ENCODE data around the gene NDUFA5. TPM values are rescaled to one million over a fixed set of nuclear protein-coding genes. Genes with fewer than 3 reads are reported as not detected.
"Not testable (repeated sequence)": the region's sequence is repeated elsewhere in the genome, so short reads cannot be mapped to it uniquely, and the experiment has no call there.

Gene NDUFA5
- total RNA-seq, 1 donor from 2014 or later, result 56.5 TPM

DNA sequence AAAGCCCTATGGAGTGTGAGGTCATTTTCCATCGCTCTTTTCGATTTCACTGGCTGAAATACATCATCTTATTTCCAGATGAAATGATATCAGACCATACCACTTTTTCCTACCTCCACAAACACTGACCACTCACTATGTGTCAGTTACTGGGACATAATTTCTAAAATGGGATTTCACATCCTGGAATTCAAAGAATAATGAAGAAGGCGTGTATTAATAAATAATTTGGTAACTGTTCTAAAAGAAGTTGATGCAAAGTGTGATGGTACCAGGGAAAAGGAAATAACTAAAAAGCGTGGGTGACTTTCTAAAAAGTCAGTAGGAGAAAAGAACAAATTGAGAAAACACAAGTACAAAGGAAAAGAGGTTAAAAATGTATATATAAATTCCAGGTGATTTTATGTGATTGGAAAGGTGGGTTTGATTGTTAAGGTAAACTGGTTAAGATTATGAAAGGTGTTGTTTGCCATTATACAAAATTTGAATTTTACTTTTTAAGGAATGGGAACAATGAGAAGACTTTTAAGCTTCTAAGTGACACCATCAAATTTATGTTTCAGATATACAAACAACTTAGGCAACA lies 764 bp upstream of the NDUFA5 start:
- Mint-ChIP-seq H3K27ac (ENCODE audit: unreplicated experiment) (no peak overlapping the region), H3K36me3 (ENCODE audit: unreplicated experiment) (no peaks in the 10 kb centered on the region), H3K27me3 (ENCODE audit: unreplicated experiment) (peaks cover 10% of the 10 kb centered on the region), H3K4me1 (ENCODE audit: unreplicated experiment) (peaks cover 5% of the 10 kb centered on the region), H3K9me3 (ENCODE audit: unreplicated experiment) (no peaks in the 10 kb centered on the region), H3K4me3 (ENCODE audit: unreplicated experiment) (no peak overlapping the region)
- DNase-seq (ENCODE audit: extremely low spot score, unreplicated experiment), result no peak
- TF ChIP-seq, protein P1, sequence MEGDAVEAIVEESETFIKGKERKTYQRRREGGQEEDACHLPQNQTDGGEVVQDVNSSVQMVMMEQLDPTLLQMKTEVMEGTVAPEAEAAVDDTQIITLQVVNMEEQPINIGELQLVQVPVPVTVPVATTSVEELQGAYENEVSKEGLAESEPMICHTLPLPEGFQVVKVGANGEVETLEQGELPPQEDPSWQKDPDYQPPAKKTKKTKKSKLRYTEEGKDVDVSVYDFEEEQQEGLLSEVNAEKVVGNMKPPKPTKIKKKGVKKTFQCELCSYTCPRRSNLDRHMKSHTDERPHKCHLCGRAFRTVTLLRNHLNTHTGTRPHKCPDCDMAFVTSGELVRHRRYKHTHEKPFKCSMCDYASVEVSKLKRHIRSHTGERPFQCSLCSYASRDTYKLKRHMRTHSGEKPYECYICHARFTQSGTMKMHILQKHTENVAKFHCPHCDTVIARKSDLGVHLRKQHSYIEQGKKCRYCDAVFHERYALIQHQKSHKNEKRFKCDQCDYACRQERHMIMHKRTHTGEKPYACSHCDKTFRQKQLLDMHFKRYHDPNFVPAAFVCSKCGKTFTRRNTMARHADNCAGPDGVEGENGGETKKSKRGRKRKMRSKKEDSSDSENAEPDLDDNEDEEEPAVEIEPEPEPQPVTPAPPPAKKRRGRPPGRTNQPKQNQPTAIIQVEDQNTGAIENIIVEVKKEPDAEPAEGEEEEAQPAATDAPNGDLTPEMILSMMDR (IDR thresholded peaks at IDR 0.05), result no peak

DNA sequence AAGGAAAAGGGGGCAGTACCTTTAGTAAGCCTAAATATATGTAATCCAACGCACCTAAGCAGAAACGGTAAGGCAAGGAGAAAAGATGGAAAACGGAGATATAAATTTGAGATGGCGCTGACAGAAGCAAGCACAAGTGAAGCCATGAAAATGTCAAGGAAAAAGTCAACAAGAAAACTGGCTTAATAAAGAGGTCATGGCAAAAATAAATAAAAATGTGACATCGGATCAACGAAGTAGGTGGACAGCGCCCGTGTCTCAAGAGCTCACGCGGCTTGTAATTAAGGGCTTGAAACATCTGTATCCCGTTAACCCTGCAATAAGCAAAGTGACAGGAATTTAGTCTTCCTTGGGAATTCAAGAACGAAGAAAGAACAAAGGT lies 611 bp downstream of the NDUFA5 start:
- Mint-ChIP-seq H3K27me3 (ENCODE audit: unreplicated experiment) (peaks cover 10% of the 10 kb centered on the region), H3K4me3 (ENCODE audit: unreplicated experiment) (no peak overlapping the region), H3K36me3 (ENCODE audit: unreplicated experiment) (peaks cover 8% of the 10 kb centered on the region), H3K4me1 (ENCODE audit: unreplicated experiment) (peaks cover 5% of the 10 kb centered on the region), H3K9me3 (ENCODE audit: unreplicated experiment) (no peaks in the 10 kb centered on the region), H3K27ac (ENCODE audit: unreplicated experiment) (no peak overlapping the region)
- DNase-seq (ENCODE audit: extremely low spot score, unreplicated experiment), result no peak
- TF ChIP-seq, protein P1 (IDR thresholded peaks at IDR 0.05), result no peak

DNA sequence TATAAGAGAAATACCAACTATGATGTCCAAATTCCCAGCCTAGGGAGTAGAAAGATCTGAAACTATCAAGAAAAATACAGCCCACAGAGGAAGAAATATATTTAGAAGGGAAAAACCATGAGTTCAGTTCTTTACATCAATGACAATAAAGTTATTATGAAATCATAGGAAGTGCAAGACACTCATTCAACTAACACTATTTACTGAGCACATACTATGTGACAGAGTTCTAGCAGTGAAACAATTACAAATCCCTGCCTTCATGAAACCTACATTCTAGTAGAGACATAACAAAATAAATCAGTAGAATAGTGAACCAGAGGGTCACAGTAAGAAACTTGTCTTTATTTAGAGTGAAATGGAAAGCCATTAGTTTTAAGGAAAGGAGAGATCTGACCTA lies 2.1 kb downstream of the NDUFA5 start:
- TF ChIP-seq, protein P1 (IDR thresholded peaks at IDR 0.05), result no peak
- no peak for DNase-seq (ENCODE audit: extremely low spot score, unreplicated experiment)
- no peak overlapping the region for H3K27ac Mint-ChIP-seq (ENCODE audit: unreplicated experiment)
- peaks cover 11% of the 10 kb centered on the region for H3K36me3 Mint-ChIP-seq (ENCODE audit: unreplicated experiment)
- H3K9me3 Mint-ChIP-seq (ENCODE audit: unreplicated experiment), result no peaks in the 10 kb centered on the region
- peaks cover 6% of the 10 kb centered on the region for H3K27me3 Mint-ChIP-seq (ENCODE audit: unreplicated experiment)
- H3K4me1 Mint-ChIP-seq (ENCODE audit: unreplicated experiment), result peaks cover 5% of the 10 kb centered on the region
- H3K4me3 Mint-ChIP-seq (ENCODE audit: unreplicated experiment), result no peak overlapping the region

DNA sequence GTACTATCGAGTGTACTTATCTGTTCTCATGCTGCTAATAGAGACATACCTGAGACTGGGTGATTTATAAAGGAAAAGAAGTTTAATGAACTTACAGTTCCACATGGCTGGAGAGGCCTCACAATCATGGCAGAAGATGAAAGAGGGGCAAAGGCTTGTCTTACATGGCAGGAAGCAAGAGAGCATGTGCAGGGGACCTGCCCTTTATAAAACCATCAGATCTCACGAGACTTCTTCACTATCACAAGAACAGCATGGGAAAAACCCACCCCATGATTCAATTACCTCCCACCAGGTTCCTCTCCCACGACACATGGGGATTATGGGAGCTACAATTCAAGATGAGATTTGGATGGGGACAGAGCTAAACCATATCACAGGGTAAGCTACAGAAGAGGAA lies 4.5 kb downstream of the NDUFA5 start:
- TF ChIP-seq, protein P1 (IDR thresholded peaks at IDR 0.05), result no peak
- H3K4me1 Mint-ChIP-seq (ENCODE audit: unreplicated experiment), result peaks cover 1% of the 10 kb centered on the region
- peaks cover 22% of the 10 kb centered on the region for H3K36me3 Mint-ChIP-seq (ENCODE audit: unreplicated experiment)
- no peaks in the 10 kb centered on the region for H3K9me3 Mint-ChIP-seq (ENCODE audit: unreplicated experiment)
- no peaks in the 10 kb centered on the region for H3K27me3 Mint-ChIP-seq (ENCODE audit: unreplicated experiment)
- H3K27ac Mint-ChIP-seq (ENCODE audit: unreplicated experiment), result no peak overlapping the region
- H3K4me3 Mint-ChIP-seq (ENCODE audit: unreplicated experiment), result no peak overlapping the region
- DNase-seq (ENCODE audit: extremely low spot score, unreplicated experiment), result no peak

DNA sequence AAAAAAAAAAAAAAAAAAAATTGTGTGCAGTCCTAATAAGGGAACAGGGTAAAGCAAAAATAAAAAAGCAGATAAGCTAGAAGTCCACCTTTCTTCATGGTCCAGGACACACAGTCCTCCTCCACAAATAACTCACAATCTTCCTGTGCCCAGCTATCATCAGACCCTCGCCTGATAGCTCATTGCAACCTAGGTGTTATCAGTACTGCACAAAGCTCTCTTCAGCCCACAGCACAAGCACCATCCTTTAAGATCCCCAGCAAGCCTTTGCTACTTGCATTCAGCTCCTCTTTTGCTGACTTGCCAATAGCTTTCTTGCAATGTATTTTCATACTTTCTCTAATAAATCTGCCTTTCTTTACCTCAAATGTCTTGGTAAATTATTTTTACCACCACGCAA lies 5.0 kb downstream of the NDUFA5 start:
- H3K4me1 Mint-ChIP-seq (ENCODE audit: unreplicated experiment), result no peaks in the 10 kb centered on the region
- no peak for DNase-seq (ENCODE audit: extremely low spot score, unreplicated experiment)
- H3K27me3 Mint-ChIP-seq (ENCODE audit: unreplicated experiment), result no peaks in the 10 kb centered on the region
- H3K9me3 Mint-ChIP-seq (ENCODE audit: unreplicated experiment), result no peaks in the 10 kb centered on the region
- TF ChIP-seq, protein P1 (IDR thresholded peaks at IDR 0.05), result no peak
- peaks cover 22% of the 10 kb centered on the region for H3K36me3 Mint-ChIP-seq (ENCODE audit: unreplicated experiment)
- H3K4me3 Mint-ChIP-seq (ENCODE audit: unreplicated experiment), result no peak overlapping the region
- H3K27ac Mint-ChIP-seq (ENCODE audit: unreplicated experiment), result no peak overlapping the region

DNA sequence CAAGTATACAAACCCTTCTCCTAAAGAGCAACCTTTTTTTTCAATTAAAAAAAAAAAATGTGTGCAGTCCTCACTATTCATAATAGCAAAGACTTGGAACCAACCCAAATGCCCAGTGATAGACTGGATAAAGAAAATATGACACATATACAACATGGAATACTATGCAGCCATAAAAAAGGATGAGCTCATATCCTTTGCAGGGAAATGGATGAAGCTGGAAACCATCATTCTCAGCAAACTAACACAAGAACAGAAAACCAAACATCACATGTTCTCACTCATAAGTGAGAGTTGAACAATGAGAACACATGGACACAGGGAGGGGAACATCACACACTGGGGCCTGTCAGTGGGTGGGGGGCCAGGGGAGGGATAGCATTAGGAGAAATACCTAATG lies 5.5 kb downstream of the NDUFA5 start:
- H3K4me1 Mint-ChIP-seq (ENCODE audit: unreplicated experiment); H3K27me3 Mint-ChIP-seq (ENCODE audit: unreplicated experiment); H3K27ac Mint-ChIP-seq (ENCODE audit: unreplicated experiment); H3K9me3 Mint-ChIP-seq (ENCODE audit: unreplicated experiment); DNase-seq (ENCODE audit: extremely low spot score, unreplicated experiment); H3K4me3 Mint-ChIP-seq (ENCODE audit: unreplicated experiment): not testable (repeated sequence)
- peaks cover 25% of the 10 kb centered on the region for H3K36me3 Mint-ChIP-seq (ENCODE audit: unreplicated experiment)

Measured in osteocyte (in vitro differentiated cells).